Central memory CD4-positive, alpha-beta T cell (primary cell): Measurements from ENCODE around the gene MRPS17.
A peak's percentile ranks its signal among the peaks of the same experiment; 100 is the strongest.
"Not testable (repeated sequence)": the region's sequence is repeated elsewhere in the genome, so short reads cannot be mapped to it uniquely, and the experiment has no call there.

Experiments
- DNase-seq: peaks from one replicate; pipeline ENCODE4 v3.0.0; 2022
- total RNA-seq, 3 experiments: gene quantifications; one replicate each; lab custom pipeline; 2026; lab: John Stamatoyannopoulos, UW

MRPS17 gene
- 2.7 to 12.0 (median 6.8) reads per million in 3 experiments for total RNA-seq

DNA sequence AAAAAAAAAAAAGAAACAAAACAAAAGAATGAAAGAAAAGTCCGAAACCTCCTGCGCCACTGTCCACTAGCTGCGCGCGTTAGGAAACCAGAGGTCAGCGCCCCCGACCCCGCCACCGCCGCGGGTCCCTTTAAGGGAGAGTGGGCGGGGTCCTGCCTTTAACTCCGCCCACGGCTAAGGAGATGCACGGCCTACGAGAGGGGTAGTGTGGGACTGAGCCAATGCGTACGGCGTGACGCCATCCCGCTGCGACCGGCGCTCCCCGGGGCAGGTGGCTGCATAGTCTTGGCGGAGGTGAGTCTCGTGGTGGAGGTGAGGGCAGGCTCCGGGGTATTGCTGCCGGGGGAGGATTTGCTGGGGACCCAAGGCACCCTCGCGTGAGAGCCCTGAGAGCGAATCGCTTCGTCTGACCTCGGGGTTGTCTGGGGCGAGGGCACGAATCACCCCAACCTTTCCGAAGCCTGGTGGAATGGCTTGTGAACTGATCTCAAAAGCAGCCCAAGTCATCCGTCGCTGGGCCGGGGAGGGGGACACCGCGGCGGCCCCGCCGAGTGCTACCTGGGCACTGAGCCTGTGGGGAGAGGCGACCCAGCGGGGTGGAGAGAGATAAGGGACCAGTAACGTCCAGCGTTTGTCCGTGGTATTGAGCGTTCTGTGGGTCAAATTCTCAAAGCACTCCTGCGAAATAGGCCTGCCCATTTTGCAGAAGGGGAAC, at the start of gene MRPS17:
MRPS17 (plus strand) TSS at position 241 of the 715 bp plus-strand sequence. CDS start 1,319 bp downstream, outside the sequence.
- peak; percentile 94 for DNase-seq

DNA sequence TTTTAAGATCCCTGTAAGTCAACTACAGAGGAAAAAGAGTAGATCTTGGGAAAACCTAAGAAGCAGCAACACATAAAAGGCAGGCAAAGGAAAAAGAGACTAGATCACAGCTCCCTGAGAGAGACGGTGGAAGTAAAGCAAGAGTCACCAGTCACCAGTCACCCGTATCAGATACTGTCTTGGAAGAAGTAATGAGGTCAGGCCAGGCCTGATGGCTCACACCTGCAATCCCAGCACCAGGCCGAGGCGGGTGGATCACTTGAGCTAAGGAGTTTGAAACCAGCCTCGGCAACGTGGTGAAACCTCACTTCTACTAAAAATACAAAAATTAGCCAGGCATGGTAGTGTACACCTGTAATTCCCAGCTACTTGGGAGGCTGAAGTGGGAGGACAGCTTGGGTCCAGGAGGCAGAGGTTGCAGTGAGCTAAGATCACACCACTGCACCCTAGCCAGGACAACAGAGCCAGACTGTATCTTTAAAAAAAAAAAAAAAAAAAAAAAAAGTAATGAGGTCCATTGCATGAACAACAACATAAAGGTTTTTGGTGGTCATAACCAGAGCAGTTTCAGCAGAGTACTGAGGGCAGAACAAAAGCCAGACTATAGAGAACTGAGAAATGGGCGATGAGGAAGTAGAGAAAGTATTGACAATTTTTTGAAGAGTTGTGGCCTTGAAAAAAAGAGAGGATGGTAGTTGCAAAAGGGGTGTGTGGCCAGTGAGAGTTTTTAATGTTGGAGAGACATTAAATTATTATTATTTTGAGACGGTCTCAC, 47.5 kb upstream of the MRPS17 start:
- no peak for DNase-seq

DNA sequence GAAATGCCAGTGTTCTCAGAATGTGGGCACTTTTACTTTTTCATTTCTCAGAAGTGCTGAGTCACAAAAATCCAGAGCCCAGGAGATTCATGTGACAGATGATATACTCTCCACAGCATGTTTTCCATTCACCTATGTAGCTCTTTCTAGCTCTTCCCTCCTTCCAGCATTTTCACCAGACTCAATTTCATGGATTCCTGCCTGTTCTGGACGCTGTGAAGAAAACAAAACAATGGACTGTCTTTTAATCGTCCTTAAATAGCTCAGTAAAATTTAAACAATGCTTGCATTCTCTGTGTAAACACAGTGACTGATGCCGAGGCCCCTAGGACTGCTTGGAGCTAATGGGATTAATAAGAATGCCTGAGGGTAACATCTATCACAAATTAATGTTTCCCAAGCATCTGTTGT, 38.9 kb upstream of the MRPS17 start:
- DNase-seq: no peak

DNA sequence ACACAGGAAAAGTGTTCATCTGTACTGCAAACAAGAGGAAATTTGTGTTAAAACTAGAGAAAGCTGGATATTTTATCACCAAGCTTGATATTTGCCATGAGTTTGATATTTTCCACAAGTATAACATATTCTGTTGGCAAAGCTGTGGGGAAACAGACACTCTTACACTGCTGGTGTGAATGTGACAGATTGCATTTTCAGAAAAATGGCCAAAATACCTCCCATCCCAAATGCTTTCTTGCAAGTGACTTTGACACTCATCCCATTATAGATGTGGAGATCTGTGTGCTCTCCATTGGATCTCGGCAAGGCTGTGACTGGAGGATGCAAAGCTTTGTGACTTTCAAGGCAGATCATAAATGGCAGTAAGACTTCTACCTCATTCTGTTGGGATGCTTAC, 33.9 kb upstream of the MRPS17 start:
- no peak for DNase-seq

- DNase-seq: no peak
Observed at GRCh38 chr7:55928006-55928767, 23.5 kb upstream of the MRPS17 start.

DNA sequence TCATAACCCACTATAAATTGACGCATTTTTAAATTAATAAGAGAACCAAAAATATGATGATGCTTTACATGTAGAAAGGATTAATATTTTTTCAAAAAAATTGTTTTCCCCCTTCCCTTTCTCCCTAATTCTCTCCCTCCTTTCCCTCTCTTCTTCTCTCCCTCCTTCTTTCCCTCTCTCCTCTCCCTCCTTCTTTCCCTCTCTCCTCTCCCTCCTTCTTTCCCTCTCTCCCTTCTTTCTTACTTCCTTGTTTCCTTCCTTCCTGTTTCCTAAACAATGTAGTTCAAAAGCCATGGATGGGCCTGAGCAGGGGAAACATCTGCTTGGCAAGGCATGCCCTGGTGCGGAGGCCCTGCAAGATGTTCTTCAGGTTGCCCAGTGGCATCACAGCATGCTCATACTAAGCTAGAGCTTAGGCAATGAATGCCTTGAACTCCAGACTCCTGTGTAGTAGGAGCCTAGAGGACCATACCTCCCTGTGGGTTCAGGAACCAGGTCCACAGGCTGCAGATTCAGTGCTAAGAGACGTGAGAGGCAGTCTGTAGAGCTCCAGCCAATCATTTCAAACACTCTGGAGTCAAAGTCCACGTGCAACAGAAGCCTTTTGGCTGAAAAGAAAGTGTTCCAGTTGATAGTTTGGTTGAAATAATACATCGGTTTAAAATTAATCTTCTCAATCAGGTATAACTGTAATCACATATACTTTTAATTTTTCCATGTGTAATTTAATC, 20.1 kb upstream of the MRPS17 start:
- DNase-seq: no peak

GRCh38 chr7:55939514-55940123, 12.1 kb upstream of the MRPS17 start:
- no peak for DNase-seq

- no peak for DNase-seq
Observed at GRCh38 chr7:55946545-55946944, 5.1 kb upstream of the MRPS17 start.

DNA sequence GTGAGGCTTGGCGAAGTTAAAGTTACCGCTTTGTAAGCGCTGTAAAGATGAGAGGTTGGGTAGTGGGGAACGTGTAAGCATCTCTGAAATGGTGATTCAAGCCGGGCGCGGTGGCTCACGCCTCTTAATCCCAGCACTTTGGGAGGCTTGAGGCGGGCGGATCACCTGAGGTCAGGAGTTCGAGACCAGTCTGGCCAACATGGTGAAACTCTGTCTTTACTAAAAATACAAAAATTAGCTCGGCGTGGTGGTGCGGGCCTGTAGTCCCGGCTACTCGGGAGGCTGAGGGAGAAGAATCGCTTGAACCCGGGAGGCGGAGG, 635 bp downstream of the MRPS17 start:
- DNase-seq: not testable (repeated sequence)

- no peak for DNase-seq
Observed at GRCh38 chr7:55953707-55954475, 2.2 kb downstream of the MRPS17 start.

GRCh38 chr7:55957190-55957589, 5.5 kb downstream of the MRPS17 start:
- DNase-seq: no peak

GRCh38 chr7:55962014-55962413, 10.3 kb downstream of the MRPS17 start:
- DNase-seq: no peak

GRCh38 chr7:55963584-55964168, 12.0 kb downstream of the MRPS17 start:
- DNase-seq: no peak

DNA sequence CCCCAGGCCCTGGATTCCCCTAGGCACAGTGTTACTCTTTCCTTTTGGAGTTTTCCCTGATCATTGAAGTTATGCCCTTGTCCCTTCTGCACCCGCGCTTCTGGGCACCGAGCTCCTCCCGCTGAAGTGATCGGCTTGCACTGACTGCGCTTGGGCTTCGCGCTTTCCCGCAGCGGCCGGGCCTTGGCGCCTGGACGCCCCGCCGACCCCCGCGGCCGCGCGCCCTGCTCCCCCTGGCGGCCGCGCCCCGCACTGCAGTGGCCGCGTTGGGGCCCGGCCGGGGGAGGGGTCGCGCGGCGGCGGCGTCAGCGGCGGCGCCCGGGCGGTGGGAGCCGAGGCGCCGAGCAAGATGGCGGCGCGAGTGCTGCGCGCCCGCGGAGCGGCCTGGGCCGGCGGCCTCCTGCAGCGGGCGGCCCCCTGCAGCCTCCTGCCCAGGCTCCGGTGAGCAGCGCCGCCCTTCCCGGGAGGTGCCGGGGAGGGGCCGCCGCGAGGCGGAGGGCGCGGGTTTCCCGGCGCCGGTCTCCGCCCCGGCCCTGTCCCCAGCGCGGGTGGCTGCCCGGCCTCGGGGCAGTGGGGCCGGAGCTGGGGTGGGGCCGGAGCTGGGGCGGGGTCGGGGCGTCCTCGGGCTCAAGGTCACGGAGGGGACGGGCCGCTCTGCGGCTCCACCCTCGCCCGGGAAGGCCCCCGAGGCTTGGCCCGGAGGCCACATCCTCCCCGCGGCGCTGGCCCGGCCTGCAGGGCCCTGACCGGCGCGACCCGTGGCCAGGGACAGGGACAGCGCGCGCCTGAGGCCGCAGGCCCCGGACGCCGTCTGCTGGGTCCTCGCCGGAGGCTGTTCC, 12.8 kb downstream of the MRPS17 start, which contains the start of gene NIPSNAP2:
NIPSNAP2 (plus strand) TSS at position 325 of the 839 bp plus-strand sequence; CDS start at position 350, 25 bp downstream.
- peak; percentile 65 for DNase-seq

- DNase-seq: no peak
Observed at GRCh38 chr7:55965100-55965470, 13.4 kb downstream of the MRPS17 start.

DNA sequence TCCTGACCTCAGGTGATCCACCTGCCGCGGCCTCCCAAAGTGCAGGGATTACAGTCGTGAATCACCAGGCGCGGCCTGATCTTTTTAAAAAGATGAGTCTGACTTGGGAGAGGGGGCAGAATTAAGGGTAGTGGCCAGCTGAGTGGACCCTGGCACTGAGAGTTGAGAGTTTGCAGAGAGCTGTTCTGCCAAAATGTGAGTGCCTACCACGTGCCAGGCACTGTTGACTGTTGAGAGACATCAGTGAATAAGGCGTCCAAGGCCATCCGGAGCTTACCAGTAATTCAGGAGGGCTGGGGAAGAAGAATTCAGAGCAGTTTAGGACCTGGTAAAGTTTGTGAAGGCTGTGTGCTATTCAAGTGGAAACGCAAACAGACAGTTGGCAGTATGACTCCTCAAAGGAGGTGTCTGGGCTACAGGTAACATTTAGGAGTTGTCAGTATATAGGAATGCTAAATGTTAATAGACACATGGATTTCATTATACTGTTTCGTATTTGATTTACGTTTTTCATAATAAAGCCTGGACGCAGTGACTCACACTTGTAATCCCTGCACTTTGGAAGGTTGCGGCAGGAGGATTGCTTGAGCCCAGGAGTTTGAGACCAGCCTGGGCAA, 14.2 kb downstream of the MRPS17 start:
- no peak for DNase-seq

- DNase-seq: no peak
Observed at GRCh38 chr7:55966851-55967250, 15.2 kb downstream of the MRPS17 start.

GRCh38 chr7:55969391-55969790, 17.7 kb downstream of the MRPS17 start:
- no peak for DNase-seq

DNA sequence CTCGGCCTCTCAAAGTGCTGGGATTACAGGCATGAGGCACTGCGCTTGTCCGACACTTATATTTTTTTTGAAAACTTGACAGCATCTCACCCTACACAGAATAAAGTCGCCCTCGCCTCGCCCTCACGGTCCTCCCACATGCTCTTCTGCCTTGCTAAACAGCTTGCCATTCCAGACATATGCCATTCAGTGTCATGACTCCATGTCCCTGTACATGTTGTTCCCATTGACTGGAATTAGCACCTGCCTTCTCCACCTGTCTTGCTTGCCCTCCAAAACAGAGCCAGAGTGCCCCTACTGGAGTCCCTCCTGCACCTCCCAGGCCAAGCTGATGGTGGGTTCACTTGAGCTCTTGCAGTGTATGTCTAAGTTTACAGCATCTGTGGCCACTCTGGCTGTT, 18.9 kb downstream of the MRPS17 start:
- DNase-seq: no peak

DNA sequence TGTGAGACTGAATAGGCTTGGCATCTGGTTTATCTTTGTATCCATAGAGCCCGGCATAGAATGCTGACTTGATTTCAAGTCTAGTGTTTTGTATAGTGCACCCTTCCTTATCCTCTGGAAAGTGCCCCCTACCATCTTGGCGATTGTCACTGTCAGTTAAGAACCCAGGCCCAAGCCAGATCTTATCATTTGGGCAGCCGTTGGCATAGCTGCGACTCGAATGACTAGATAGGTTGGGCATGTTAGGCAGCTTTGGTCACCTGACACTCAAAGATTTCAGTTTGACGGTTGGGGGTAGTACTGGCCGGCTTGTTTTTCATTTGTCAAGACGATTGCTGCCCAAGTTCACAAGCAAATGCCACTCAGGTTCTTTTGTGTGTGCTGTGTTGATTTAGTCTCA, 19.3 kb downstream of the MRPS17 start:
- DNase-seq: no peak
